Astrocyte (in vitro differentiated cells and primary cell): ENCODE measurements around the gene CDK14. TPM values are rescaled to one million over a fixed set of nuclear protein-coding genes. Genes with fewer than 3 reads are reported as not detected.

ENCODE experiments used
- DNase-seq: peaks from one replicate; pipeline ENCODE4 v3.0.0-alpha.2; 2010; ENCODE audit warnings: low read depth
- FAIRE-seq: peaks from 2 replicates; lab custom pipeline; 2011; peaks lifted over from hg19 to GRCh38; lab: Jason Lieb, UNC
- H2AFZ ChIP-seq: 2 replicates; pipeline ENCODE4 v1.6.0; 2012; ENCODE audit warnings: low read depth, low read length, inconsistent platforms
- H3K27ac ChIP-seq: 2 replicates; pipeline ENCODE4 v1.5.1; 2011; ENCODE audit warnings: low read depth, low read length, inconsistent platforms
- H3K27me3 ChIP-seq: 2 replicates; pipeline ENCODE4 v1.6.0; 2011; ENCODE audit warnings: low read length, inconsistent platforms; ENCODE audit not compliant: insufficient read depth
- H3K36me3 ChIP-seq: 2 replicates; pipeline ENCODE4 v1.5.1; 2011; ENCODE audit warnings: low read length, inconsistent platforms; ENCODE audit not compliant: insufficient read depth
- H3K4me1 ChIP-seq: 2 replicates; pipeline ENCODE4 v1.5.1; 2011; ENCODE audit warnings: low read length, inconsistent platforms; ENCODE audit not compliant: insufficient read depth
- H3K4me2 ChIP-seq: 2 replicates; pipeline ENCODE4 v1.6.0; 2012; ENCODE audit warnings: low read length, inconsistent platforms
- H3K4me3 ChIP-seq: 2 replicates; pipeline ENCODE4 v1.5.1; 2011; ENCODE audit warnings: low read depth, mild to moderate bottlenecking, low read length, inconsistent platforms; ENCODE audit not compliant: insufficient read depth
- H3K79me2 ChIP-seq: 2 replicates; pipeline ENCODE4 v1.6.0; 2012; ENCODE audit warnings: mild to moderate bottlenecking, low read length, inconsistent platforms; ENCODE audit not compliant: insufficient read depth
- H3K9ac ChIP-seq: 2 replicates; pipeline ENCODE4 v1.6.0; 2012; ENCODE audit warnings: mild to moderate bottlenecking, low read length, inconsistent platforms
- H3K9me3 ChIP-seq: 2 replicates; pipeline ENCODE4 v1.5.1; 2012; ENCODE audit warnings: low read depth, mild to moderate bottlenecking, low read length, inconsistent platforms; ENCODE audit not compliant: insufficient read depth
- H4K20me1 ChIP-seq: 2 replicates; pipeline ENCODE4 v1.6.0; 2012; ENCODE audit warnings: low read length, inconsistent platforms; ENCODE audit not compliant: insufficient read depth
- H3K27ac Mint-ChIP-seq: one replicate; pipeline ENCODE4 v1.8.0; 2021; ENCODE audit warnings: mild to moderate bottlenecking, mixed read lengths; ENCODE audit not compliant: unreplicated experiment
- H3K27me3 Mint-ChIP-seq: one replicate; pipeline ENCODE4 v1.8.0; 2021; ENCODE audit warnings: low read depth, mixed read lengths; ENCODE audit not compliant: unreplicated experiment
- H3K36me3 Mint-ChIP-seq: one replicate; pipeline ENCODE4 v1.8.0; 2021; ENCODE audit warnings: low read depth, mixed read lengths; ENCODE audit not compliant: unreplicated experiment
- H3K4me1 Mint-ChIP-seq: one replicate; pipeline ENCODE4 v1.8.0; 2021; ENCODE audit warnings: low read depth, mixed read lengths; ENCODE audit not compliant: unreplicated experiment
- H3K4me3 Mint-ChIP-seq: one replicate; pipeline ENCODE4 v1.8.0; 2021; ENCODE audit warnings: mild to moderate bottlenecking, moderate library complexity, mixed read lengths; ENCODE audit not compliant: unreplicated experiment
- H3K9me3 Mint-ChIP-seq: one replicate; pipeline ENCODE4 v1.8.0; 2021; ENCODE audit warnings: mild to moderate bottlenecking, mixed read lengths; ENCODE audit not compliant: unreplicated experiment
- EZH2 ChIP-seq: IDR thresholded peaks from 2 replicates; pipeline ENCODE4 v1.6.1; 2012; ENCODE audit warnings: mild to moderate bottlenecking, low read length, inconsistent platforms; ENCODE audit not compliant: insufficient read depth
- total RNA-seq: library from RNA; stranded (reverse); gene quantifications from 2 replicates; pipeline ENCODE4 v1.2.1, GENCODE V29; 2021
- TF ChIP-seq, protein P1 (sequence below): IDR thresholded peaks from 2 replicates; pipeline ENCODE4 v1.5.1; 2011; ENCODE audit warnings: low read depth, mild to moderate bottlenecking, inconsistent platforms, low read length, moderate library complexity; ENCODE audit not compliant: insufficient read depth

Gene CDK14
- total RNA-seq, 1 donor from 2014 or later = 30.2 TPM

DNA sequence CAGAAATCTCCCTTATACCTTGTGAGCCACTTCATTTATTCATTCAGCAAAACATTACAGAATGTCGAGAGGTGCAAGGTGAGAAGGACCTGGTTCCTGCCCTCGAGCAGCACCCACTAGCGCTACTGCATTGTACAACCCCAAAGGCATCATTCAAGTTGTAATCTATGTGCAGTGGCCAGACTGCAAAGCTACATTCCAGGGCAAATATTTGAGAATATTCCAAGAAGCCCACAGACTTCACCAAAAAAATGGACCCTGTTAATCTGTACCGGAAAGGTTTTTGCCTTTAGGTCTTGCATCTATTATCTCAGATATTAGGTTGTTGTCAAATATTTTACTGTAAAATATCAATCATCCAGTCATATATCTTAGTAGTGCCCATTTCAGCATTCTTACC, 372.8 kb downstream of the CDK14 start:
- Mint-ChIP-seq H3K27ac (no peak overlapping the region), H3K27me3 (no peaks in the 10 kb centered on the region), H3K4me1 (no peaks in the 10 kb centered on the region), H3K9me3 (peaks cover 5% of the 10 kb centered on the region), H3K36me3 (peaks cover 8% of the 10 kb centered on the region), H3K4me3 (no peak overlapping the region)
- FAIRE-seq (no peak), DNase-seq (peak; percentile 78)
- Histone ChIP-seq H3K4me1 (no peaks in the 10 kb centered on the region), H3K4me2 (no peak overlapping the region), H4K20me1 (no peaks in the 10 kb centered on the region), H3K27me3 (no peaks in the 10 kb centered on the region), H3K79me2 (no peaks in the 10 kb centered on the region), H3K4me3 (no peak overlapping the region), H3K9me3 (no peaks in the 10 kb centered on the region), H3K9ac (no peak overlapping the region), H3K27ac (no peak overlapping the region), H3K36me3 (no peaks in the 10 kb centered on the region), H2AFZ (no peak overlapping the region)
- no peak for TF ChIP-seq EZH2
- TF ChIP-seq, protein P1, sequence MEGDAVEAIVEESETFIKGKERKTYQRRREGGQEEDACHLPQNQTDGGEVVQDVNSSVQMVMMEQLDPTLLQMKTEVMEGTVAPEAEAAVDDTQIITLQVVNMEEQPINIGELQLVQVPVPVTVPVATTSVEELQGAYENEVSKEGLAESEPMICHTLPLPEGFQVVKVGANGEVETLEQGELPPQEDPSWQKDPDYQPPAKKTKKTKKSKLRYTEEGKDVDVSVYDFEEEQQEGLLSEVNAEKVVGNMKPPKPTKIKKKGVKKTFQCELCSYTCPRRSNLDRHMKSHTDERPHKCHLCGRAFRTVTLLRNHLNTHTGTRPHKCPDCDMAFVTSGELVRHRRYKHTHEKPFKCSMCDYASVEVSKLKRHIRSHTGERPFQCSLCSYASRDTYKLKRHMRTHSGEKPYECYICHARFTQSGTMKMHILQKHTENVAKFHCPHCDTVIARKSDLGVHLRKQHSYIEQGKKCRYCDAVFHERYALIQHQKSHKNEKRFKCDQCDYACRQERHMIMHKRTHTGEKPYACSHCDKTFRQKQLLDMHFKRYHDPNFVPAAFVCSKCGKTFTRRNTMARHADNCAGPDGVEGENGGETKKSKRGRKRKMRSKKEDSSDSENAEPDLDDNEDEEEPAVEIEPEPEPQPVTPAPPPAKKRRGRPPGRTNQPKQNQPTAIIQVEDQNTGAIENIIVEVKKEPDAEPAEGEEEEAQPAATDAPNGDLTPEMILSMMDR = no peak

DNA sequence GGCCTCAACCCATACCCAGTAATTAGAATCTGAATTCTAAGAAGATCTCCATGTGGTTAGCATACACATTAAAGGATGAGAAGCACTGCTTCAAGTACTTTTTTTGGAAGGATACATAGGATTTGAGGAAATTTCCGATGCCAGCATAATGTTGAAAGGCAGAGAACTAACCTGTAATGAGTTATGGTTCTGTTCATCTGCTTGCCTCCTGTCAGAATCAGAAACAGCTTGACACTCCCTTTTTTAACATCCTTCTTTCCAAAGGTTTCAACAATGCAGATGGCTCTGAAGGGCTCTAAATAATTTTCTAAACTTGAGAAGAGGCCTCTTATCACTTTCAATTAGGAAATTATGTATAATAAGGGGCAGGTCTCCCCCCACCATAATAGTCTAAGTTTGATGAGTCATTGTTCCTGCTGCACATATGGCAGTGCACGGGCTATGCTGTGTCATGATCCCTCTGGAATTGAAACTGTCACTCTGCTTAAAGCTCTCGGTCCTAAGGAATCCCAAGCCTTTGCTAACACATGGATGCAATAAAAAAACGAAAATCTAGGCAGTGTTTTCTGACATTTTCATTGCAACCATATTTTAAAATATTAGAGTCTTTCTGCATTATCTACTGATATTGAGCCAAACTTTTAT, 376.9 kb downstream of the CDK14 start:
- H3K27ac Mint-ChIP-seq = no peak overlapping the region

More for the DNA sequence above, 376.9 kb downstream of the CDK14 start:
- Histone ChIP-seq H3K9ac (no peak overlapping the region), H3K4me2 (no peak overlapping the region), H3K27me3 (no peaks in the 10 kb centered on the region), H3K9me3 (no peaks in the 10 kb centered on the region), H3K4me1 (no peaks in the 10 kb centered on the region), H2AFZ (no peak overlapping the region), H3K79me2 (no peaks in the 10 kb centered on the region), H3K36me3 (no peaks in the 10 kb centered on the region), H3K27ac (no peak overlapping the region), H4K20me1 (no peaks in the 10 kb centered on the region), H3K4me3 (no peak overlapping the region)
- no peaks in the 10 kb centered on the region for H3K27me3 Mint-ChIP-seq
- FAIRE-seq (no peak), DNase-seq (peak; percentile 16)
- H3K4me3 Mint-ChIP-seq = no peak overlapping the region
- H3K4me1 Mint-ChIP-seq = no peaks in the 10 kb centered on the region
- H3K36me3 Mint-ChIP-seq = peaks cover 14% of the 10 kb centered on the region
- H3K9me3 Mint-ChIP-seq = peaks cover 8% of the 10 kb centered on the region
- TF ChIP-seq, protein P1 = no peak
- no peak for TF ChIP-seq EZH2
